C4-2B (cell line): ENCODE data around the gene TADA2B.

Source experiments
- H3K27ac ChIP-seq: fragments of 450-650 bp; 2 replicates; pipeline ENCODE4 v1.5.1; 2017
- CTCF ChIP-seq: fragments of 450-650 bp; conservative IDR thresholded peaks from 2 replicates; pipeline ENCODE4 v1.5.1; 2017; ENCODE audit warnings: mild to moderate bottlenecking
- ZFX ChIP-seq: fragments of 450-650 bp; IDR thresholded peaks from 2 replicates; pipeline ENCODE4 v1.6.1; 2017

TADA2B gene

GRCh38 chr4:7062816-7063215, 19.6 kb downstream of the TADA2B start:
- H3K27ac ChIP-seq: no peak overlapping the region
- TF ChIP-seq ZFX (no peak), CTCF (no peak)

DNA sequence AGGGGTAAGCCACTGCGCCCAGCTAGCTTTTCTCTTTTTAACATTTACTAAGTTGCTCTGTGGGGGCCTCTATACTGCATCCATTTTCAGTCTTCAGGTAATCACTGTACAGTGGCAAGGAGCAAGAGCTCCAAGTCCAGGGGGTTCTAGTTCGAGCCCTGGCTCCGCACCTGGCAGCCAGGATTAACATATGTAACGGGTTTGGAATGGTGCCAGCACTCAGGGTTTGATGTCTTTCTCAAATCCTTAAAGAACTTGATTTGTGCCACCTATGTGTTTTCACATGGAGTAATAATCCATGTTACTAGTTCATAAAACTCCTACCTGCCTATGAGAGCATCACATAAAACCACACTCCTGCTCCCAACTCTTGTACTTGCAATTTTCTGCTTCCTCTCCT, 20.2 kb downstream of the TADA2B start:
- H3K27ac ChIP-seq: no peak overlapping the region
- TF ChIP-seq CTCF (no peak), ZFX (no peak)

- no peak for TF ChIP-seq CTCF
- TF ChIP-seq ZFX: no peak
- no peak overlapping the region for H3K27ac ChIP-seq
Measured at GRCh38 chr4:7066006-7066405, 22.8 kb downstream of the TADA2B start.

DNA sequence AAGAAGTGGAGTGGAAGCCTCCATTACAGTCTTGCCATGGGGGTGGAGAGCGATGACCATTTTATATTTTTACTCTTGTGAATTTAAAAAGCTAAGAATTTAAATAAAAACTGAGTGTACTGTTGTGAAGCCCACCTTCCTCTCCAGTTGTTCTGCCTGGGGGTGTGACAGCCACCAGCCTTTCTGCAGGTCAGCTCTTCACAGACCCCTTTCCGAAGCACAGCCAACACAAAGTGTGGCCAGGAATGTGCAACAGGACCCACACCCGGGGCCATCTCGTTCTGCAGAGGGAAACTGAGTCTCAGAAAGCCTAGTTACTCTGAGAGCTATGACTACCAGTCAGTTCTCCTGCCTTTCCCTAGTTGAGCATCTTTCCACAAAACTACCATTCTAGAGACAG, 23.3 kb downstream of the TADA2B start:
- H3K27ac ChIP-seq: peak overlapping the region; percentile 99
- TF ChIP-seq CTCF: no peak
- TF ChIP-seq ZFX: no peak

- TF ChIP-seq CTCF: no peak
- TF ChIP-seq ZFX: no peak
Measured at GRCh38 chr4:7067126-7067451, 23.9 kb downstream of the TADA2B start.

GRCh38 chr4:7067452-7068278, 24.5 kb downstream of the TADA2B start, which contains the start of gene GRPEL1:
GRPEL1 (minus strand) TSS chr4:7068064; CDS start chr4:7068032, 32 bp downstream.
- peak within 1 kb of the TSS; percentile 99 for H3K27ac ChIP-seq
- peak; percentile 83; the same call in 1 of the 2 replicates for TF ChIP-seq ZFX
- no peak for TF ChIP-seq CTCF

More at GRCh38 chr4:7067126-7067451, 23.9 kb downstream of the TADA2B start:
- H3K27ac ChIP-seq: peak overlapping the region; percentile 99

DNA sequence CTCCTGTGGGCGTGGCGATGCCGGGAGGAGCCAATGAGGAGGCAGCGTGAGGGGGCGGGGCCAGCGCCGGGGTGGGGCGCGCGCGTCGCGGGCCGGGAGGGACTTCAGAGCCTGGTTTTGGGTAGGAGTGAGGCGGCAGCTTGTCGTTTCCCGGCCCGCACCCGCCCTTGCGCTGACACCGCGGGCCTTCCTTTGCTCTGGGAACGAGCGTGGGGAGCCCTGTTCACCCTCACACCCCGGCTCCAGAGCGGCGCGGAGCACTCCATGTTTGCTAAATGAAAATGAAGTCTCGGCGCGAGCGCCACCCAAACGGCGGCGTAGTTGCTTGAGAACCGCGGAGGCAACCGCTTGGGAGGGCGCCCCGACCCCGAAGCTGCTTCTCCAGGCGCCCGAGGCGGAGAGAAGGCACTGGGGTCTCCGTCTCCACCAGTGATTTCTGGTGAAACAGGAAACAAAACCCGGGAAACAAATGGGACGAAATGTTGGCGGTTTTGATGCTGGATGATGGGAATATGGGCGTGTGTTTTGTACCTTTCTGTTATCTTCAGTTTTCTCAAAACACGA, 25.2 kb downstream of the TADA2B start:
- peak overlapping the region; percentile 99 for H3K27ac ChIP-seq
- TF ChIP-seq CTCF: no peak
